ENCODE data around the gene ANXA4. TPM values are rescaled to one million over a fixed set of nuclear protein-coding genes. Genes with fewer than 3 reads are reported as not detected.

The ANXA4 gene
- total RNA-seq, 1 donor from 2014 or later: 122 TPM

DNA sequence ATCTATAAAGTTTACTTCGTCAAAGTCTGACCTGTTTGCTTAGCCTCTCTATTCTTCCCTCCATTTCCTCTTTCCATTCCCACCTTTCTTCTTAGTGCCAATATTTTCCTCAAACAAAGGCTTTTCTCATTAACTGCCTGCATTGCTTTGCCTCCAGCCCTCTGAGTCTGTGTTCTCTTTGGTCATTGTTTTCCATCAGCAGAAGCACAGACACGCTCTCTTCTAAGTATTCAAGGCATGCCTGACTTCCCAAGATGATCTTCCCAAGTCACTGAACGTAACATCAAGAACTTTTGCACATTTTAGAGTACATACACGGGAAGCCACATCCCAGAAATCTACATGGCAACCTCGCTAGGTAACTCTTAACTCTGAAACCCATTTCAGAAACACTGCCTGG is 32.6 kb upstream of the ANXA4 start:
- Mint-ChIP-seq H3K27ac (ENCODE audit: unreplicated experiment) (no peak overlapping the region), H3K9me3 (ENCODE audit: unreplicated experiment) (no peaks in the 10 kb centered on the region), H3K4me1 (ENCODE audit: low read depth, unreplicated experiment) (peaks cover 4% of the 10 kb centered on the region), H3K4me3 (ENCODE audit: unreplicated experiment) (no peak overlapping the region), H3K27me3 (ENCODE audit: low read depth, unreplicated experiment) (no peaks in the 10 kb centered on the region), H3K36me3 (ENCODE audit: low read depth, unreplicated experiment) (no peaks in the 10 kb centered on the region)
- Histone ChIP-seq H4K20me1 (ENCODE audit: insufficient read depth, low read length) (no peaks in the 10 kb centered on the region), H3K4me1 (ENCODE audit: insufficient read depth, low read length) (no peaks in the 10 kb centered on the region), H2AFZ (ENCODE audit: low read depth, low read length) (no peak overlapping the region), H3K27me3 (ENCODE audit: insufficient read depth, low read length) (peaks cover 2% of the 10 kb centered on the region), H3K36me3 (ENCODE audit: insufficient read depth, low read length) (no peaks in the 10 kb centered on the region), H3K79me2 (ENCODE audit: insufficient read depth, low read length) (no peaks in the 10 kb centered on the region), H3K9me3 (ENCODE audit: insufficient read depth, low read depth, low read length) (no peaks in the 10 kb centered on the region), H3K9ac (ENCODE audit: low read length) (no peak overlapping the region), H3K27ac (ENCODE audit: low read depth, low read length) (no peak overlapping the region), H3K4me2 (ENCODE audit: low read length) (no peak overlapping the region), H3K4me3 (ENCODE audit: insufficient read depth, low read depth, low read length) (no peak overlapping the region)
- DNase-seq (ENCODE audit: low read depth) (no peak), FAIRE-seq (no peak)
- TF ChIP-seq, protein P1, sequence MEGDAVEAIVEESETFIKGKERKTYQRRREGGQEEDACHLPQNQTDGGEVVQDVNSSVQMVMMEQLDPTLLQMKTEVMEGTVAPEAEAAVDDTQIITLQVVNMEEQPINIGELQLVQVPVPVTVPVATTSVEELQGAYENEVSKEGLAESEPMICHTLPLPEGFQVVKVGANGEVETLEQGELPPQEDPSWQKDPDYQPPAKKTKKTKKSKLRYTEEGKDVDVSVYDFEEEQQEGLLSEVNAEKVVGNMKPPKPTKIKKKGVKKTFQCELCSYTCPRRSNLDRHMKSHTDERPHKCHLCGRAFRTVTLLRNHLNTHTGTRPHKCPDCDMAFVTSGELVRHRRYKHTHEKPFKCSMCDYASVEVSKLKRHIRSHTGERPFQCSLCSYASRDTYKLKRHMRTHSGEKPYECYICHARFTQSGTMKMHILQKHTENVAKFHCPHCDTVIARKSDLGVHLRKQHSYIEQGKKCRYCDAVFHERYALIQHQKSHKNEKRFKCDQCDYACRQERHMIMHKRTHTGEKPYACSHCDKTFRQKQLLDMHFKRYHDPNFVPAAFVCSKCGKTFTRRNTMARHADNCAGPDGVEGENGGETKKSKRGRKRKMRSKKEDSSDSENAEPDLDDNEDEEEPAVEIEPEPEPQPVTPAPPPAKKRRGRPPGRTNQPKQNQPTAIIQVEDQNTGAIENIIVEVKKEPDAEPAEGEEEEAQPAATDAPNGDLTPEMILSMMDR (IDR thresholded peaks at IDR 0.05; ENCODE audit: insufficient read depth, low read depth, low read length): no peak
- no peak for TF ChIP-seq EZH2 (IDR thresholded peaks at IDR 0.05; ENCODE audit: insufficient read depth, low read length)

DNA sequence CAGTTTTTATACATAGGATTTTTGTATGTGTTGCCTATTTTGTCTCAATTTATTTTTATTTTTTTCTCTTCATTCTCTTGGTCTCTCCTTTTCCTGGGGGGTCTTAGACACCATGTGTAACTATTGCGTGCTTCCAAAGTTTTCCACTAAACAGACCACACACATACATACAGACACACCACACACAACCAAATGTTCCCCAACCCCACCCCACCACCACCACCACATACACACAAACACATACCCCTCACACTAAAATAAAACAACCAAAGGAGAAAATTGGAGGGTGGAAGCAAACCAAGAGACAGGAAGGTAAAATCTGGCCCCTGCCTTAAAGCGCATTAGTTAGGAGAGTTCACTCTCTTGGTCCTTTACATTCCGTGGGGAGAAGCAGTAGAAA is 30.0 kb upstream of the ANXA4 start:
- Histone ChIP-seq H3K27me3 (ENCODE audit: insufficient read depth, low read length) (peaks cover 2% of the 10 kb centered on the region), H3K4me1 (ENCODE audit: insufficient read depth, low read length) (peaks cover 11% of the 10 kb centered on the region), H3K4me2 (ENCODE audit: low read length) (no peak overlapping the region), H3K9ac (ENCODE audit: low read length) (no peak overlapping the region), H3K36me3 (ENCODE audit: insufficient read depth, low read length) (no peaks in the 10 kb centered on the region), H2AFZ (ENCODE audit: low read depth, low read length) (no peak overlapping the region), H3K4me3 (ENCODE audit: insufficient read depth, low read depth, low read length) (no peak overlapping the region), H3K27ac (ENCODE audit: low read depth, low read length) (no peak overlapping the region), H3K9me3 (ENCODE audit: insufficient read depth, low read depth, low read length) (no peaks in the 10 kb centered on the region), H3K79me2 (ENCODE audit: insufficient read depth, low read length) (no peaks in the 10 kb centered on the region), H4K20me1 (ENCODE audit: insufficient read depth, low read length) (no peaks in the 10 kb centered on the region)
- Mint-ChIP-seq H3K9me3 (ENCODE audit: unreplicated experiment) (no peaks in the 10 kb centered on the region), H3K27ac (ENCODE audit: unreplicated experiment) (no peak overlapping the region), H3K4me1 (ENCODE audit: low read depth, unreplicated experiment) (peaks cover 20% of the 10 kb centered on the region), H3K36me3 (ENCODE audit: low read depth, unreplicated experiment) (no peaks in the 10 kb centered on the region), H3K27me3 (ENCODE audit: low read depth, unreplicated experiment) (no peaks in the 10 kb centered on the region), H3K4me3 (ENCODE audit: unreplicated experiment) (no peak overlapping the region)
- FAIRE-seq (no peak), DNase-seq (ENCODE audit: low read depth) (no peak)
- TF ChIP-seq EZH2 (IDR thresholded peaks at IDR 0.05; ENCODE audit: insufficient read depth, low read length): no peak
- TF ChIP-seq, protein P1 (IDR thresholded peaks at IDR 0.05; ENCODE audit: insufficient read depth, low read depth, low read length): no peak

DNA sequence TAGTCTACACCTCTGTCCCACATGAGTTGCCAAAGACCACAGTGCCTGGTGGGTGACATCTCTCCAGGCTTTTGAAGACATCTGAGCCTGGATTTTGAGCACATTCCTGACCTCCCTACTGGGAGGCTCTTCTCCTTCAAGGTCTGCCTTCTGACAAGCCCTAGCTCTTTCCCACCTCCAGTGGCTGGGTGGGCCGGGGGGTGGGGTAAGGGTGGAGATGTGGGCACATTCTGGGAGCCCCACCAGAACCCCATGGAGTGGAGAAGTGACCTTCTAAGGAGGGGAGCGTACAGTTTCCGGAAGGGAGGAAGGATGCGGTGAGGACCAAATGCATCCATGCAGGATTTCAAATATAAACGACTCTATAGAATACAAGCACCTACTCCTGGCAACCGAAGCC is 27.9 kb upstream of the ANXA4 start:
- FAIRE-seq (no peak), DNase-seq (ENCODE audit: low read depth) (no peak)
- H3K4me3 ChIP-seq (ENCODE audit: insufficient read depth, low read depth, low read length): no peak overlapping the region
- peaks cover 2% of the 10 kb centered on the region for H3K27me3 ChIP-seq (ENCODE audit: insufficient read depth, low read length)
- H3K4me2 ChIP-seq (ENCODE audit: low read length): no peak overlapping the region
- H3K4me1 Mint-ChIP-seq (ENCODE audit: low read depth, unreplicated experiment): peaks cover 26% of the 10 kb centered on the region
- H3K9me3 ChIP-seq (ENCODE audit: insufficient read depth, low read depth, low read length): no peaks in the 10 kb centered on the region
- H3K9me3 Mint-ChIP-seq (ENCODE audit: unreplicated experiment): no peaks in the 10 kb centered on the region
- H3K36me3 Mint-ChIP-seq (ENCODE audit: low read depth, unreplicated experiment): no peaks in the 10 kb centered on the region
- H4K20me1 ChIP-seq (ENCODE audit: insufficient read depth, low read length): no peaks in the 10 kb centered on the region
- H3K36me3 ChIP-seq (ENCODE audit: insufficient read depth, low read length): no peaks in the 10 kb centered on the region
- no peak overlapping the region for H2AFZ ChIP-seq (ENCODE audit: low read depth, low read length)
- no peaks in the 10 kb centered on the region for H3K79me2 ChIP-seq (ENCODE audit: insufficient read depth, low read length)
- H3K4me1 ChIP-seq (ENCODE audit: insufficient read depth, low read length): peaks cover 16% of the 10 kb centered on the region
- TF ChIP-seq, protein P1 (IDR thresholded peaks at IDR 0.05; ENCODE audit: insufficient read depth, low read depth, low read length): no peak
- no peak for TF ChIP-seq EZH2 (IDR thresholded peaks at IDR 0.05; ENCODE audit: insufficient read depth, low read length)
- no peak overlapping the region for H3K27ac ChIP-seq (ENCODE audit: low read depth, low read length)
- no peak overlapping the region for H3K9ac ChIP-seq (ENCODE audit: low read length)
- no peak overlapping the region for H3K4me3 Mint-ChIP-seq (ENCODE audit: unreplicated experiment)
- H3K27ac Mint-ChIP-seq (ENCODE audit: unreplicated experiment): no peak overlapping the region
- H3K27me3 Mint-ChIP-seq (ENCODE audit: low read depth, unreplicated experiment): no peaks in the 10 kb centered on the region

Data from astrocyte (in vitro differentiated cells and primary cell).